K562 (cell line): ENCODE measurements around the gene STARD13.

ENCODE experiments used
- CHD2 ChIP-seq: IDR thresholded peaks from 2 replicates; pipeline ENCODE4 v1.6.1; 2011; ENCODE audit warnings: low read depth, low read length
- KHSRP ChIP-seq: fragments of 450-650 bp; IDR thresholded peaks from 2 replicates; pipeline ENCODE4 v1.6.1; 2017
- KLF1 ChIP-seq: fragments of 450-650 bp; IDR thresholded peaks from 2 replicates; pipeline ENCODE4 v1.6.1; 2016; ENCODE audit warnings: missing genetic modification characterization, missing compliant biosample characterization
- NRF1 ChIP-seq, 2 experiments: fragments of 450-650 bp; IDR thresholded peaks in 1 of 2; conservative IDR thresholded peaks in 1 of 2; 2 replicates each; pipeline ENCODE4 v1.6.1; 2014; ENCODE audit warnings: mild to moderate bottlenecking in 2 of 2
- POLR2AphosphoS5 ChIP-seq: IDR thresholded peaks from 2 replicates; pipeline ENCODE4 v1.6.1; 2011; ENCODE audit warnings: mild to moderate bottlenecking, low read depth, low read length, moderate library complexity; ENCODE audit not compliant: control insufficient read depth, insufficient read depth
- SAFB2 ChIP-seq: fragments of 200-400 bp; formaldehyde crosslinking; IDR thresholded peaks from 2 replicates; pipeline ENCODE4 v1.6.1; 2018; ENCODE audit warnings: borderline replicate concordance, low read length, low read depth, moderate library complexity; ENCODE audit not compliant: severe bottlenecking
- ZBTB1 ChIP-seq: sonication (generic); formaldehyde crosslinking; IDR thresholded peaks from 2 replicates; pipeline ENCODE4 v1.8.1; 2023; ENCODE audit warnings: missing genetic modification reagents, low read depth, mild to moderate bottlenecking, borderline replicate concordance
- ZNF224 ChIP-seq: sonication (generic); formaldehyde crosslinking; IDR thresholded peaks from 2 replicates; pipeline ENCODE4 v1.8.0; 2022; ENCODE audit warnings: mild to moderate bottlenecking, missing genetic modification reagents
- ZNF384 ChIP-seq: IDR thresholded peaks from 2 replicates; pipeline ENCODE4 v1.6.1; 2012; ENCODE audit warnings: low read depth, low read length, improper control_type of control experiment
- TF ChIP-seq, protein P1 (sequence below), 2 experiments: fragments of 450-650 bp; formaldehyde crosslinking in 1 of 2; IDR thresholded peaks; 2 replicates each; pipeline versions ENCODE4 v1.4.0 to v1.6.1; 2014 to 2020; ENCODE audit warnings: mild to moderate bottlenecking in 2 of 2, borderline replicate concordance in 1 of 2, low read depth in 1 of 2
- TF ChIP-seq, protein P2 (sequence below): sonication (generic); formaldehyde crosslinking; IDR thresholded peaks from 2 replicates; pipeline ENCODE4 v1.9.0; 2022; ENCODE audit warnings: mild to moderate bottlenecking, missing genetic modification reagents
- TF ChIP-seq, protein P3 (sequence below): fragments of 250-450 bp; sonication (Bioruptor Pico); IDR thresholded peaks from 2 replicates; pipeline ENCODE4 v1.4.0; 2020; ENCODE audit warnings: mild to moderate bottlenecking, moderate library complexity
- TF ChIP-seq, protein P4 (sequence below), 3 experiments: IDR thresholded peaks in 2 of 3; conservative IDR thresholded peaks in 1 of 3; 2 replicates each; pipeline ENCODE4 v1.5.1; 2011 to 2012; ENCODE audit warnings: low read length in 3 of 3, mild to moderate bottlenecking in 3 of 3, control low read depth in 2 of 3, improper control_type of control experiment in 1 of 3, inconsistent platforms in 1 of 3, low read depth in 1 of 3, mixed read lengths in 1 of 3, moderate library complexity in 1 of 3; ENCODE audit not compliant: insufficient read depth in 2 of 3

- TF ChIP-seq ZBTB1 (CRISPR knock-in tag) (no peak), ZNF384 (no peak), POLR2AphosphoS5 (no peak), KHSRP (no peak), CHD2 (no peak), ZNF224 (CRISPR knock-in tag) (no peak), NRF1 (conservative IDR thresholded peaks at IDR 0.05 in 1 of 2, IDR thresholded peaks at IDR 0.05 in 1 of 2) (no peak), SAFB2 (no peak), KLF1 (tag) (no peak)
- TF ChIP-seq, protein P1, sequence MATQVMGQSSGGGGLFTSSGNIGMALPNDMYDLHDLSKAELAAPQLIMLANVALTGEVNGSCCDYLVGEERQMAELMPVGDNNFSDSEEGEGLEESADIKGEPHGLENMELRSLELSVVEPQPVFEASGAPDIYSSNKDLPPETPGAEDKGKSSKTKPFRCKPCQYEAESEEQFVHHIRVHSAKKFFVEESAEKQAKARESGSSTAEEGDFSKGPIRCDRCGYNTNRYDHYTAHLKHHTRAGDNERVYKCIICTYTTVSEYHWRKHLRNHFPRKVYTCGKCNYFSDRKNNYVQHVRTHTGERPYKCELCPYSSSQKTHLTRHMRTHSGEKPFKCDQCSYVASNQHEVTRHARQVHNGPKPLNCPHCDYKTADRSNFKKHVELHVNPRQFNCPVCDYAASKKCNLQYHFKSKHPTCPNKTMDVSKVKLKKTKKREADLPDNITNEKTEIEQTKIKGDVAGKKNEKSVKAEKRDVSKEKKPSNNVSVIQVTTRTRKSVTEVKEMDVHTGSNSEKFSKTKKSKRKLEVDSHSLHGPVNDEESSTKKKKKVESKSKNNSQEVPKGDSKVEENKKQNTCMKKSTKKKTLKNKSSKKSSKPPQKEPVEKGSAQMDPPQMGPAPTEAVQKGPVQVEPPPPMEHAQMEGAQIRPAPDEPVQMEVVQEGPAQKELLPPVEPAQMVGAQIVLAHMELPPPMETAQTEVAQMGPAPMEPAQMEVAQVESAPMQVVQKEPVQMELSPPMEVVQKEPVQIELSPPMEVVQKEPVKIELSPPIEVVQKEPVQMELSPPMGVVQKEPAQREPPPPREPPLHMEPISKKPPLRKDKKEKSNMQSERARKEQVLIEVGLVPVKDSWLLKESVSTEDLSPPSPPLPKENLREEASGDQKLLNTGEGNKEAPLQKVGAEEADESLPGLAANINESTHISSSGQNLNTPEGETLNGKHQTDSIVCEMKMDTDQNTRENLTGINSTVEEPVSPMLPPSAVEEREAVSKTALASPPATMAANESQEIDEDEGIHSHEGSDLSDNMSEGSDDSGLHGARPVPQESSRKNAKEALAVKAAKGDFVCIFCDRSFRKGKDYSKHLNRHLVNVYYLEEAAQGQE (IDR thresholded peaks at IDR 0.05; ENCODE audit: borderline replicate concordance) = no peak
- TF ChIP-seq, protein P1 (CRISPR knock-in tag; IDR thresholded peaks at IDR 0.05; ENCODE audit: low read depth) = no peak
- TF ChIP-seq, protein P2, sequence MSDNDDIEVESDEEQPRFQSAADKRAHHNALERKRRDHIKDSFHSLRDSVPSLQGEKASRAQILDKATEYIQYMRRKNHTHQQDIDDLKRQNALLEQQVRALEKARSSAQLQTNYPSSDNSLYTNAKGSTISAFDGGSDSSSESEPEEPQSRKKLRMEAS = no peak
- TF ChIP-seq, protein P3, sequence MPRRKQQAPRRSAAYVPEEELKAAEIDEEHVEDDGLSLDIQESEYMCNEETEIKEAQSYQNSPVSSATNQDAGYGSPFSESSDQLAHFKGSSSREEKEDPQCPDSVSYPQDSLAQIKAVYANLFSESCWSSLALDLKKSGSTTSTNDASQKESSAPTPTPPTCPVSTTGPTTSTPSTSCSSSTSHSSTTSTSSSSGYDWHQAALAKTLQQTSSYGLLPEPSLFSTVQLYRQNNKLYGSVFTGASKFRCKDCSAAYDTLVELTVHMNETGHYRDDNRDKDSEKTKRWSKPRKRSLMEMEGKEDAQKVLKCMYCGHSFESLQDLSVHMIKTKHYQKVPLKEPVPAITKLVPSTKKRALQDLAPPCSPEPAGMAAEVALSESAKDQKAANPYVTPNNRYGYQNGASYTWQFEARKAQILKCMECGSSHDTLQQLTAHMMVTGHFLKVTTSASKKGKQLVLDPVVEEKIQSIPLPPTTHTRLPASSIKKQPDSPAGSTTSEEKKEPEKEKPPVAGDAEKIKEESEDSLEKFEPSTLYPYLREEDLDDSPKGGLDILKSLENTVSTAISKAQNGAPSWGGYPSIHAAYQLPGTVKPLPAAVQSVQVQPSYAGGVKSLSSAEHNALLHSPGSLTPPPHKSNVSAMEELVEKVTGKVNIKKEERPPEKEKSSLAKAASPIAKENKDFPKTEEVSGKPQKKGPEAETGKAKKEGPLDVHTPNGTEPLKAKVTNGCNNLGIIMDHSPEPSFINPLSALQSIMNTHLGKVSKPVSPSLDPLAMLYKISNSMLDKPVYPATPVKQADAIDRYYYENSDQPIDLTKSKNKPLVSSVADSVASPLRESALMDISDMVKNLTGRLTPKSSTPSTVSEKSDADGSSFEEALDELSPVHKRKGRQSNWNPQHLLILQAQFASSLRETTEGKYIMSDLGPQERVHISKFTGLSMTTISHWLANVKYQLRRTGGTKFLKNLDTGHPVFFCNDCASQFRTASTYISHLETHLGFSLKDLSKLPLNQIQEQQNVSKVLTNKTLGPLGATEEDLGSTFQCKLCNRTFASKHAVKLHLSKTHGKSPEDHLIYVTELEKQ (CRISPR knock-in tag) = no peak
- TF ChIP-seq, protein P4, sequence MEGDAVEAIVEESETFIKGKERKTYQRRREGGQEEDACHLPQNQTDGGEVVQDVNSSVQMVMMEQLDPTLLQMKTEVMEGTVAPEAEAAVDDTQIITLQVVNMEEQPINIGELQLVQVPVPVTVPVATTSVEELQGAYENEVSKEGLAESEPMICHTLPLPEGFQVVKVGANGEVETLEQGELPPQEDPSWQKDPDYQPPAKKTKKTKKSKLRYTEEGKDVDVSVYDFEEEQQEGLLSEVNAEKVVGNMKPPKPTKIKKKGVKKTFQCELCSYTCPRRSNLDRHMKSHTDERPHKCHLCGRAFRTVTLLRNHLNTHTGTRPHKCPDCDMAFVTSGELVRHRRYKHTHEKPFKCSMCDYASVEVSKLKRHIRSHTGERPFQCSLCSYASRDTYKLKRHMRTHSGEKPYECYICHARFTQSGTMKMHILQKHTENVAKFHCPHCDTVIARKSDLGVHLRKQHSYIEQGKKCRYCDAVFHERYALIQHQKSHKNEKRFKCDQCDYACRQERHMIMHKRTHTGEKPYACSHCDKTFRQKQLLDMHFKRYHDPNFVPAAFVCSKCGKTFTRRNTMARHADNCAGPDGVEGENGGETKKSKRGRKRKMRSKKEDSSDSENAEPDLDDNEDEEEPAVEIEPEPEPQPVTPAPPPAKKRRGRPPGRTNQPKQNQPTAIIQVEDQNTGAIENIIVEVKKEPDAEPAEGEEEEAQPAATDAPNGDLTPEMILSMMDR (IDR thresholded peaks at IDR 0.05 in 2 of 3, conservative IDR thresholded peaks at IDR 0.05 in 1 of 3; ENCODE audit: insufficient read depth in 2 of 3, low read depth in 1 of 3, low read length in 3 of 3) = no peak
Observed at GRCh38 chr13:33217256-33217655, 68.3 kb downstream of the STARD13 start.
